ACC112 (cell line): ENCODE results near the gene ZMYM3.
"Not testable (repeated sequence)": the region's sequence is repeated elsewhere in the genome, so short reads cannot be mapped to it uniquely, and the experiment has no call there.

Experiments
- H2AFZ ChIP-seq: fragments of 200-600 bp; sonication (generic); one replicate; pipeline ENCODE4 v1.6.0; 2017; ENCODE audit warnings: antibody characterized with exemption, low read length; ENCODE audit not compliant: unreplicated experiment
- H3K27ac ChIP-seq: fragments of 200-600 bp; sonication (generic); 2 replicates; pipeline ENCODE4 v1.5.1; 2014; ENCODE audit warnings: low read depth, mild to moderate bottlenecking, antibody characterized with exemption, low read length, moderate library complexity
- H3K27me3 ChIP-seq: fragments of 200-600 bp; sonication (generic); 2 replicates; pipeline ENCODE4 v1.6.1; 2014; ENCODE audit warnings: mild to moderate bottlenecking, antibody characterized with exemption, low read length, moderate library complexity, mixed read lengths; ENCODE audit not compliant: insufficient read depth
- H3K36me3 ChIP-seq: fragments of 200-600 bp; sonication (generic); 2 replicates; pipeline ENCODE4 v1.6.1; 2016; ENCODE audit warnings: mild to moderate bottlenecking, antibody characterized with exemption, low read length, moderate library complexity, mixed read lengths; ENCODE audit not compliant: insufficient read depth
- H3K4me1 ChIP-seq: fragments of 200-600 bp; sonication (generic); one replicate; pipeline ENCODE4 v1.6.1; 2016; ENCODE audit warnings: low read length, mixed read lengths; ENCODE audit not compliant: insufficient read depth, unreplicated experiment, control insufficient read depth
- H3K4me3 ChIP-seq: fragments of 200-600 bp; sonication (generic); 2 replicates; pipeline ENCODE4 v1.5.1; 2014; ENCODE audit warnings: mild to moderate bottlenecking, low read depth, low read length
- H3K79me2 ChIP-seq: fragments of 200-600 bp; sonication (generic); one replicate; pipeline ENCODE4 v1.6.0; 2016; ENCODE audit warnings: low read length; ENCODE audit not compliant: control insufficient read depth, unreplicated experiment, insufficient read depth

Gene ZMYM3

GRCh38 chrX:71283403-71284143 is 29.6 kb upstream of the ZMYM3 start, which contains the start of gene NONO:
NONO (plus strand) TSS chrX:71283635; CDS start chrX:71290638, 7,003 bp downstream.
- Histone ChIP-seq H3K36me3 (peaks cover 11% of the 10 kb centered on the region), H2AFZ (no peak within 1 kb of the TSS), H3K27me3 (no peaks in the 10 kb centered on the region), H3K79me2 (peaks cover 40% of the 10 kb centered on the region), H3K27ac (peak within 1 kb of the TSS; percentile 93), H3K4me1 (peaks cover 3% of the 10 kb centered on the region), H3K4me3 (peak within 1 kb of the TSS; percentile 94)

- Histone ChIP-seq H3K27me3 (no peaks in the 10 kb centered on the region), H3K4me1 (peaks cover 3% of the 10 kb centered on the region), H3K36me3 (peaks cover 11% of the 10 kb centered on the region), H3K27ac (peak overlapping the region; percentile 93), H3K79me2 (peaks cover 39% of the 10 kb centered on the region), H3K4me3 (peak overlapping the region; percentile 94), H2AFZ (no peak overlapping the region)
Observed at GRCh38 chrX:71282514-71283402, 28.8 kb upstream of the ZMYM3 start.

- H3K27ac ChIP-seq, H3K27me3 ChIP-seq, H2AFZ ChIP-seq, H3K4me3 ChIP-seq, H3K36me3 ChIP-seq, H3K4me1 ChIP-seq: not testable (repeated sequence)
- peaks cover 27% of the 10 kb centered on the region for H3K79me2 ChIP-seq
Observed at GRCh38 chrX:71281300-71281699, 27.4 kb upstream of the ZMYM3 start.

GRCh38 chrX:71272313-71272712 is 18.4 kb upstream of the ZMYM3 start:
- not testable (repeated sequence) for H3K4me3 ChIP-seq, H2AFZ ChIP-seq, H3K27me3 ChIP-seq, H3K79me2 ChIP-seq, H3K4me1 ChIP-seq, H3K27ac ChIP-seq, H3K36me3 ChIP-seq

GRCh38 chrX:71269801-71270395 is 16.0 kb upstream of the ZMYM3 start:
- H2AFZ ChIP-seq: no peak overlapping the region
- no peaks in the 10 kb centered on the region for H3K36me3 ChIP-seq
- H3K27me3 ChIP-seq: no peaks in the 10 kb centered on the region
- no peak overlapping the region for H3K27ac ChIP-seq
- no peaks in the 10 kb centered on the region for H3K4me1 ChIP-seq
- no peaks in the 10 kb centered on the region for H3K79me2 ChIP-seq
- H3K4me3 ChIP-seq: no peak overlapping the region

GRCh38 chrX:71268624-71269023 is 14.7 kb upstream of the ZMYM3 start:
- H3K27ac ChIP-seq, H3K36me3 ChIP-seq, H3K4me3 ChIP-seq, H3K79me2 ChIP-seq, H2AFZ ChIP-seq, H3K27me3 ChIP-seq, H3K4me1 ChIP-seq: not testable (repeated sequence)

- Histone ChIP-seq H3K4me3 (no peak overlapping the region), H3K27ac (no peak overlapping the region), H2AFZ (no peak overlapping the region), H3K79me2 (peaks cover 5% of the 10 kb centered on the region), H3K36me3 (no peaks in the 10 kb centered on the region), H3K27me3 (no peaks in the 10 kb centered on the region), H3K4me1 (no peaks in the 10 kb centered on the region)
Observed at GRCh38 chrX:71256856-71257255, 2.9 kb upstream of the ZMYM3 start.

GRCh38 chrX:71256051-71256450 is 2.1 kb upstream of the ZMYM3 start:
- peaks cover 5% of the 10 kb centered on the region for H3K79me2 ChIP-seq
- H3K4me3 ChIP-seq: no peak overlapping the region; the same call in 1 of the 2 replicates
- no peaks in the 10 kb centered on the region for H3K27me3 ChIP-seq
- H3K4me1 ChIP-seq: no peaks in the 10 kb centered on the region
- no peak overlapping the region for H3K27ac ChIP-seq
- H3K36me3 ChIP-seq: no peaks in the 10 kb centered on the region
- no peak overlapping the region for H2AFZ ChIP-seq

- Histone ChIP-seq H3K79me2 (peaks cover 5% of the 10 kb centered on the region), H3K27me3 (no peaks in the 10 kb centered on the region), H3K27ac (no peak overlapping the region), H3K4me1 (no peaks in the 10 kb centered on the region), H2AFZ (no peak overlapping the region), H3K4me3 (peak overlapping the region; percentile 97), H3K36me3 (no peaks in the 10 kb centered on the region)
Observed at GRCh38 chrX:71253253-71254091, 468 bp downstream of the ZMYM3 start.

- Histone ChIP-seq H3K27me3 (no peaks in the 10 kb centered on the region), H3K27ac (no peak overlapping the region)
Observed at GRCh38 chrX:71252221-71252620, 1.7 kb downstream of the ZMYM3 start.

More at GRCh38 chrX:71252221-71252620, 1.7 kb downstream of the ZMYM3 start:
- Histone ChIP-seq H3K36me3 (no peaks in the 10 kb centered on the region), H2AFZ (no peak overlapping the region), H3K4me1 (no peaks in the 10 kb centered on the region), H3K79me2 (peaks cover 5% of the 10 kb centered on the region), H3K4me3 (peak overlapping the region; percentile 97; the same call in 1 of the 2 replicates)
